Neuron (in vitro differentiated cells): ENCODE results near the gene KCTD1.

ENCODE experiments used
- H2AFZ ChIP-seq: one replicate; pipeline ENCODE4 v1.6.1; 2013; ENCODE audit warnings: low read depth, mild to moderate bottlenecking, inconsistent platforms, low read length, moderate library complexity
- H3K27me3 ChIP-seq: one replicate; pipeline ENCODE4 v1.6.1; 2013; ENCODE audit warnings: low read length; ENCODE audit not compliant: insufficient read depth
- H3K36me3 ChIP-seq: one replicate; pipeline ENCODE4 v1.6.1; 2013; ENCODE audit warnings: low read length; ENCODE audit not compliant: insufficient read depth
- H3K4me1 ChIP-seq: one replicate; pipeline ENCODE4 v1.6.1; 2013; ENCODE audit warnings: low read length; ENCODE audit not compliant: insufficient read depth
- H3K4me3 ChIP-seq: 2 replicates; pipeline ENCODE4 v1.5.1; 2013; ENCODE audit warnings: mild to moderate bottlenecking, low read length, moderate library complexity
- H3K9me3 ChIP-seq: one replicate; pipeline ENCODE4 v1.6.1; 2013; ENCODE audit warnings: low read length

KCTD1 gene

DNA sequence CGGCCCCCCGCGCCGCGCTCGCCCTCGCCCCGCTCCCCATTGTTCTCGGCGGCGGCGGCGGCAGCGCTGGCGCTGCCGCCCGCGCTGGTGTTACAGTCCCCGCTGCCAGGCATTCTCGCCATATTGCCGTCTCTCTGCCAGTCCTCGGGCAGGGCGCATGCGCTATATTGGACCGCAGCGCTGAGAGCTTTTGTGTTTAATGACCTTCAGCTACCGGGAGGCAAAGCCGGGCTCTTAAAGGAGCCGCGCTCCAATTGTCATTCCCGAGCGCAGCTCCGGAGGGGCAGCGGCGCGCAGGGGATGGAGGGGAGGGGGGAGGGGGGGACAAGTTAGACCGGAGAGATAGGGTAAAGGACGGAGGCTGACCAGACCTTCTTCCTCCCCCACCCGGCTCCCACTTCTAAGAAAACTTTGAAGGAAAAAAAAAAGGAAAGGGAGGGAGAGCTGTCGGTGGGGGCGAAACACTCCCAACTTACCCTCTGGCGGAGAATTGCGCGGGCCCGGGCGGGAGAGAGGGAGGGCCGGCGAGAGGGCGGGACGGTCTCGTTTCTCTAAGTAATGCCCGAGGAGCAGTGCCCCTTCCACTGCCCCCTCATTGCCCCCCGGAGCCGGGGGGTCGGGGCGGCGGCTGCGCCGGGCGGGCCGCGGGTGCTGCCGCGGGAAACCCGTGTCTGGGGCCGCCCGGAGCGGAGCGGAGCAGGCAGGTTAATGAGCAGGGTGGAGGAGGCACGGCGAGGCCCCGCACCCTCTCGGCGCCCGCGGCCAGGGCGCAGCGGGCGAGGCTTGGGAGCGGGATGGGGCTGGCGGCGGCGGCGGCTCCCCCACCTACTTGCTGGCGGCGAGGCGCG, at the start of gene KCTD1:
TSS of gene KCTD1 (minus strand) at position 139 of the 848 bp plus-strand sequence. CDS start at position 122, 17 bp downstream.
- H3K36me3 ChIP-seq, result peaks cover 26% of the 10 kb centered on the region
- H3K27me3 ChIP-seq, result no peaks in the 10 kb centered on the region
- H3K4me3 ChIP-seq, result peak within 1 kb of the TSS; percentile 86
- H3K9me3 ChIP-seq, result peaks cover 9% of the 10 kb centered on the region
- peak within 1 kb of the TSS; percentile 86 for H2AFZ ChIP-seq
- H3K4me1 ChIP-seq, result peaks cover 53% of the 10 kb centered on the region

DNA sequence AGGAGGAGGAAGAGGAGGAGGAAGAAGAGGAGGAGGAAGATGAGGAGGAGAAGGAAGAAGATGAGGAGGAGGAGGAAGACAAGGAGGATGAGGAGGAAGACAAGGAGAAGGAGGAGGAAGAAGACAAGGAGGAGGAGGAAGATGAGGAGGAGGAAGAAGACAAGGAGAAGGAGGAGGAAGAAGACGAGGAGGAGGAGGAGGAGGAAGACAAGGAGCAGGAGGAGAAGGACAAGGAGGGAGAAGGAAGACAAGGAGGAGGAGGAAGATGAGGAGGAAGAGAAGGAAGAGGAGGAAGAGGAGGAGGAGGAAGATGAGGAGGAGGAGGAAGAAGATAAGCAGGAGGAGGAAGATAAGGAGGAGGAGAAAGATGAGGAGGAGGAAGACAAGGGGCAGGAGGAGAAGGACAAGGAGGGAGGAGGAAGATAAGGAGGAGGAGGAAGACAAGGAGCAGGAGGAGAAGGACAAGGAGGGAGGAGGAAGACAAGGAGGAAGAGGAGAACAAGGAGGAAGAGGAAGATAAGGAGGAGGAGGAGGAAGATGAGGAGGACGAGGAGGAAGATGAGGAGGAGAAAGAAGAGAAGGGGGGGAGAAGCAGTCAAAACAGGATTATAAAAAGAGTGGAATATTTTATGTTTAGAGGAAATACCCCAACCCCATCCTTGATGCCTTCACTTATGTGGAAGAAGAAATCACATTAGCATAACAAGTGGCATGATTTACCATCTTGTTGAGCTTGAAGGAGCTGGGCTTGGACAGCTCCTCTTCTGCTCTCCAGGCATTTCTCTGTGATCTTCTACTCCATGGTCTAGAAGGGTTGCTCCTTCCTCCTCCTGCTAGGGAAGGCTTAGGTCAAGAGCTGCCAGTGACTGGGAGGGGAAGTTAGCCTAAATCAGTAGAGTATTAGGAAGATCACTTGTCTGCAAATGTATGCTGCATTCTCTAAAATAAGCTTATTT, 45.3 kb upstream of the KCTD1 start:
- no peak overlapping the region for H3K4me3 ChIP-seq
- no peaks in the 10 kb centered on the region for H3K36me3 ChIP-seq
- no peaks in the 10 kb centered on the region for H3K4me1 ChIP-seq
- H2AFZ ChIP-seq, result no peak overlapping the region
- peaks cover 5% of the 10 kb centered on the region for H3K9me3 ChIP-seq
- no peaks in the 10 kb centered on the region for H3K27me3 ChIP-seq

DNA sequence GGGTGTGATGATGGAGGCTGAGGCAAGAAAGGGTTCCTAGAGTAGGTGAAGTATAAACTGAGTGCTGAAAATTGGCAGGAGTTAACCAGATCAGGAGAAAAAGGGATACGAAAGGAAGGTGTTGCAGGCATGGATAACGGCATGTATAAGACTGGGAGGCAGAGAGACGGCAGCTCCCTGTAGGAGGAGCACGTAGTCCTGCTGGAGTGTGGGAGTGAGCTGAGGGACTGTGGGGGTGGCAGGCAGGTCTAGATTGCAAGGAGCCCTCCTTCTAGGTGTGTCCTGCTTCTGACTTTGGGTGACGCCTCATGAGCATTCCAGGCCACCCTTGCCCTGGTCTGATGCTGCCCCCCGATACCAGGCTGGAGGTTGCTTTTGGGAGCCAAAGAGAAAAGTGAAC, 36.4 kb upstream of the KCTD1 start:
- Histone ChIP-seq H3K9me3 (no peaks in the 10 kb centered on the region), H3K36me3 (peaks cover 4% of the 10 kb centered on the region), H3K4me3 (no peak overlapping the region), H3K4me1 (no peaks in the 10 kb centered on the region), H2AFZ (no peak overlapping the region), H3K27me3 (no peaks in the 10 kb centered on the region)

DNA sequence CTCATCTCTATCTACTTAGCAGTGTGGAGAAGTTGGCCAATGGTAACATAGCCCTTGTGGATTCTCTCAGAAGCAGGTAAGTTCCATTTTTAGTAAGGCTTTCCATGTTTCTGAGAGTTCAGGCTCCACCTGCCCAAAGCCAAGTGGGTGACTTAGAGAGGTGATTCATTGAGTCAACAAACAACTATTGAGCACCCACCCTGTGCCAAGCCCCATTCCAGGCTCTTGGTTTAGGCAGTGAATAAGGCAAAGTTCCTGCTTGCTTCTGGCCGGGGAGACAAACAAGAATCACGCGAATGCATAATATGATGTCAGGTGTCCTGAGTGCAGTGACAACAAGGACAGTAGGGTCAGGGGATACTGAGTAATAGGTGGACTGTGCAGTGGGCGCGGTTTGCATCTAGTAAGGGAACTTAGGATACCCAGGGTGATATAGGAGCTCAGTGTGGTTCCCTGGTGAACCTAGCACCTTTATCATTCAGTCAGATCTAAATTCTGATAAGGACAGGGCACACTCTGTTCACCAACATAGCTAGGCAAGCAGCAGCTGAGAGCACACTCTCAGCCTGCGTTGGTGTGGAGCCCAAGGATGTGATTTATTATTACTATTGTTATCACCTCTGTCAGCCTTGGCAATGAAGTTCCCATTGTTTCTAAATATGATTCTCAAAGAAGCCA, 31.7 kb upstream of the KCTD1 start:
- Histone ChIP-seq H3K27me3 (no peaks in the 10 kb centered on the region), H3K9me3 (no peaks in the 10 kb centered on the region)

DNA sequence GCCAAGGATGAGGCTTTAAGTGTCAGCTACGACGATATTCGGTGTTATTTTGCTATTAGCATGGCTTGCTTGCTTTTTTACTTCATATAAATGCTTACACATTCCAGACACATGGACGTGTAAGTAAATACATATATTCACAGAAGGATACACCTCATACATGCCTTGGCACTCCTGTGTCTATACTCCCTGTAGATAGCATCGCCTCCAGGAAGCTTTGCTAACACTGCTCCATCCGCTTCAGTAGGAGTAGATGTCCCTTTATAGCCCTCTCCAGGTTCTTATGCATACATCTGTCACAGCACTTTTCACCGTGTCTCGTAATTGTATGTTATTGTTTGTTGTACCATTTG, 27.5 kb upstream of the KCTD1 start:
- no peak overlapping the region for H3K4me3 ChIP-seq

More for the DNA sequence above, 31.7 kb upstream of the KCTD1 start:
- no peak overlapping the region for H3K4me3 ChIP-seq
- peaks cover 8% of the 10 kb centered on the region for H3K4me1 ChIP-seq
- H3K36me3 ChIP-seq, result peaks cover 4% of the 10 kb centered on the region
- no peak overlapping the region for H2AFZ ChIP-seq

DNA sequence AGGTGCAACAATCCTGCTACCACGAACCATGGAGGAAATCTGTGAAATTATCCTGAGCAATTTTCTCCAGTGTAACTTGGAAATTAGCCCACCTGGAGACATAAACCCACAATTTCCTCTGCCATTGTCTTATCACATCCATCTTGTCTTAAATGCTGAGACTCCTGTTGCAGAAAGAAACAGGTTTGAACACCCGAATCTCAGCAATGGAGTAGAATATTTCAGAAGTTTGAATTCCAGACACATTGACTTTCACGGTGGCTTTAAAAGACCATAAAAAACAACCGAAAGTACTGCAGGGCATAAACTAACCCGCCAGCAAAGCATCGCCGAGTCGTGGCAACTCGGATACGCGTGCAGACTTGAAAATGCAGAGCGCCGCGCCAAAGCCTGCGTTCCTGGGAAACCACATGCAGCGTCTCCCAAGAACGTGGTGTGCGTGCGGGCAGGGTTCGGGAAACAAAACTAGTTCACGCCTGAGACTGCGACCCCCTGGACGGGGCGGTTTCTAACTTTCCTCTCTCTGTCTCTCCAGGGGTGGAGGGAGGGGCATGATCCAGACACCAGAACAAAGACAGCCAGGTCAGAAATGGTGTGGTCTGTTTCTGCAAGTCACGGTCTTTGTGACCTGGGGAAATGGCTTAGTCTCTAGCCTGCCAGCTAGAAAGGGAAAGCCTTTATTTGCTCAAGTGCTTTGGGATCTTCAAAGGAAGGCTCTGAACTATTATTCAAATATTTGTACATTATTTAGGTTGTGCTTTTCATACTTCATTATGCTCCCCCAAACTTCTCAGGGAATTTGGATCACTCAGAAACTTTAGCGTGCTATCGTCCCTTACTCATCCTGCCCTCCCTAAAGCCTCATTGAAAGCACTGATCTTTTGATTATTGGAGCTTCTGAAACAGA, 26.9 kb upstream of the KCTD1 start:
- H3K9me3 ChIP-seq, result no peaks in the 10 kb centered on the region
- H3K4me1 ChIP-seq, result peaks cover 8% of the 10 kb centered on the region
- H2AFZ ChIP-seq, result peak overlapping the region; percentile 70
- peak overlapping the region; percentile 16 for H3K4me3 ChIP-seq
- H3K36me3 ChIP-seq, result no peaks in the 10 kb centered on the region
- H3K27me3 ChIP-seq, result no peaks in the 10 kb centered on the region

More for the DNA sequence above, 27.5 kb upstream of the KCTD1 start:
- Histone ChIP-seq H2AFZ (no peak overlapping the region), H3K27me3 (no peaks in the 10 kb centered on the region), H3K4me1 (peaks cover 8% of the 10 kb centered on the region), H3K9me3 (no peaks in the 10 kb centered on the region), H3K36me3 (no peaks in the 10 kb centered on the region)

DNA sequence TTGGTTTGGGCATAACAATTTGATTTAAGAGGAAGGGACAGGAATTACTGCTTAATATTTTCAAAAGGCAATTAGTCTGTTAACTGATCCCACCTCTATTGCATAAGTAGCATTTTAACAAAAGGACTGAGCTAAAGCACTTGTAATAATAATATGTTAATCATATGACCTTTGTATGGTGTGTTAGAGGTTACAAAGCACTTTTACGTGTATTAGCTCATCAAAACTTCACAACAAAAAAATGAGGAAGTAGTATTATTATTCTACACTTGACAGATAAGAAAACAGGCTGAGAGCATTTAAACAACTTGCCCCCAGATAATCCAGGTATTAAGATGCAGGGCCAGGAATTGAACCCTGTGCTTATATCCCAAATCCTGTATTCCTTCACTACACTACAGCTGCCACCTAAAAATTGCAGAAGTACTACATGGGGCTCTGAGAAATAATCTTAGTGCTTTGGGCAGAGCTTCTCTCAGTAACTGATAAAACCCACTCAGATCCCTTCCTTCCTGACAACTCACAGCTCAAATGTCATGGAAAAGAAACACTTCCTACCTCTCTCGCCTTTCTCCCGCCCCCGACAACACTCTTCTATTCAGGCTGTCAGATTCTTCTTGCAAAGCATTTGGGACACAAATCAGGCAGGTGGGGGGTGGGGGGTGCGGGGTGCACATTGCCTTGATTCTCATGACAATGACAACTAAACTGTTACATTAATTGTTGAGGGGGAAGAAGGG, 20.7 kb upstream of the KCTD1 start:
- Histone ChIP-seq H3K4me3 (no peak overlapping the region), H2AFZ (no peak overlapping the region), H3K36me3 (peaks cover under 1% of the 10 kb centered on the region), H3K4me1 (peaks cover 7% of the 10 kb centered on the region), H3K27me3 (no peaks in the 10 kb centered on the region), H3K9me3 (no peaks in the 10 kb centered on the region)

GRCh38 chr18:26568513-26568912, 20.2 kb upstream of the KCTD1 start:
- Histone ChIP-seq H3K4me1 (peaks cover 7% of the 10 kb centered on the region), H3K27me3 (no peaks in the 10 kb centered on the region)

DNA sequence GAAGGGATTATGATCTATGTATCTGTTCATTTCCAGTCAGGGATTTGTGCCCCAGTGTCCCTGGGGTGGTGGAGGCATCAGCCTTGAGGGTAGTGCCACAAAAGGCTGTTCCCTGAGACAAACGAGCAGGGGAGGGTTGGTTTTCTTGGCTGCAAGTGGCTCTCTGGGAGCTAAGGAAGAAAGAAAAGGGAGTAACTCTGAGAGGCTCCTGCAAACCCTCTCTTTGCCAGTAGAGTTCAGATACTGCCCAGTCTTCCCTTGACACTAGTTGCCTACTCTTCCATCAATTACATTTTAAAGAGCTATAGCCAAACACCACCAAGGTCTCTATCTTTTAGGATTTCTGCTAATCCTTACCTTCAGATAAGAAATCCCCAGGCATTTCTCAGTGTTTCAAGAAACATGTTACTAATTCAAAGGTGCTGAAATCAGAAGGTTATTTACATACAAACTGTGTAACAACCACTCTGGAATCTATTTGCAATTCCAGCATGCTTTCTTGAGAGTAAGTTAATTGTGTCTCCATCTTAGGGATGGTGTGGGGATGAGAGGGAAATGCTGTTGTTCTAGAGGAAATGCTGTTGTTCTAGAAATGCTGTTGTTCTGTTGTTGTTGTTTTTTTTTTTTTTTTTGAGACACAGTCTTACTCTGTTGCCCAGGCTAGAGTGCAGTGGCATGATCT, 18.7 kb upstream of the KCTD1 start:
- no peak overlapping the region for H2AFZ ChIP-seq
- H3K9me3 ChIP-seq, result peaks cover 7% of the 10 kb centered on the region
- H3K27me3 ChIP-seq, result no peaks in the 10 kb centered on the region
- H3K4me1 ChIP-seq, result peaks cover 7% of the 10 kb centered on the region
- H3K4me3 ChIP-seq, result no peak overlapping the region
- H3K36me3 ChIP-seq, result peaks cover 2% of the 10 kb centered on the region

More at GRCh38 chr18:26568513-26568912, 20.2 kb upstream of the KCTD1 start:
- Histone ChIP-seq H3K36me3 (peaks cover 2% of the 10 kb centered on the region), H3K4me3 (no peak overlapping the region), H3K9me3 (no peaks in the 10 kb centered on the region), H2AFZ (no peak overlapping the region)

- H3K36me3 ChIP-seq, result peaks cover 2% of the 10 kb centered on the region
- peaks cover 7% of the 10 kb centered on the region for H3K4me1 ChIP-seq
- H3K9me3 ChIP-seq, result peaks cover 7% of the 10 kb centered on the region
- no peak overlapping the region for H3K4me3 ChIP-seq
- no peaks in the 10 kb centered on the region for H3K27me3 ChIP-seq
- H2AFZ ChIP-seq, result no peak overlapping the region
Observed at GRCh38 chr18:26565514-26565913, 17.2 kb upstream of the KCTD1 start.

- H3K4me3 ChIP-seq, result no peak overlapping the region
Observed at GRCh38 chr18:26563024-26563423, 14.7 kb upstream of the KCTD1 start.

More at GRCh38 chr18:26563024-26563423, 14.7 kb upstream of the KCTD1 start:
- H3K27me3 ChIP-seq, result no peaks in the 10 kb centered on the region
- peaks cover 2% of the 10 kb centered on the region for H3K36me3 ChIP-seq
- H3K4me1 ChIP-seq, result no peaks in the 10 kb centered on the region
- H3K9me3 ChIP-seq, result peaks cover 7% of the 10 kb centered on the region
- no peak overlapping the region for H2AFZ ChIP-seq
